Measurements from ENCODE around the gene AUH.

Gene AUH

DNA sequence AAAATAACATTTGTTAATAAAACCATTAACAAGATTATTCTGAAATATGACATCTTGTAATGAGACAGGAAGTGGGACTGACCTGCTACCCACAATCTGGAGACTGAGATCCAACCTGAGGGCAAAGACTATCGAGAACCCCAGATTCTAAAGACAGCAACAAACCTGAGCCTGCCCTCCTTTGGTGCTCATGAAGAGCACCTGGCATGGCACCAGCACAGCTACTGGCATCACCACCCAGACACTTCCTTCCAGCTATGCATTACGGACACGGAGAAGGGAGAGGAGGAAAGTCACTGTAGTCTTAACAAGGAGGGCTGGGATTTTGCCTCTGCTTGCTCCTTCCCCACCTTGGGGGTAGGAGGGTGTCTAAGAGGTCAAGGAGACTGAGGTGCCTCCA lies 105.5 kb downstream of the AUH start:
- in situ Hi-C loops (cut with HindIII; ENCODE audit: low sequenced_read_pairs), result loop anchor here (5.0 kb wide), 1 partner anchor 94 kb away; no protein-coding TSS in a partner anchor

DNA sequence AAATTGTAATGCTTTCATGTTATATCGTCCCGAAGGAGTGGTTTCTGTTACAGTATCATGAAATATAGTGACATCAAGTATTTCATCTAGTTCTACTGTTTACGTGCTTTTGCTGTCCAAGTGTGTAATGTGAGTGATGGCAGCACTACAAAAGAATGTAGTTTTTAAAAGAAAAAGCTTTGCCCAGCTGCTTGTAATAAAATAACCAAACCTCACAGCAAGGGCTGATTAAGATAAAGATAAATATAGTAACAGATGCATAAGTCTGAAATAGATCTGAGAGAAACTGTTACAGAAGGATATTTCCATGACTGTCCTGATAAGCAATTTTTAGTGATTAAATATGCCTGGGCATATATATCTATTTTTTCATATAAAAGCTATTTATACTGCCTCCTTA lies 106.4 kb downstream of the AUH start:
- in situ Hi-C loops (cut with HindIII; ENCODE audit: low sequenced_read_pairs), result loop anchor here (5.0 kb wide), 1 partner anchor 93 kb away; no protein-coding TSS in a partner anchor

DNA sequence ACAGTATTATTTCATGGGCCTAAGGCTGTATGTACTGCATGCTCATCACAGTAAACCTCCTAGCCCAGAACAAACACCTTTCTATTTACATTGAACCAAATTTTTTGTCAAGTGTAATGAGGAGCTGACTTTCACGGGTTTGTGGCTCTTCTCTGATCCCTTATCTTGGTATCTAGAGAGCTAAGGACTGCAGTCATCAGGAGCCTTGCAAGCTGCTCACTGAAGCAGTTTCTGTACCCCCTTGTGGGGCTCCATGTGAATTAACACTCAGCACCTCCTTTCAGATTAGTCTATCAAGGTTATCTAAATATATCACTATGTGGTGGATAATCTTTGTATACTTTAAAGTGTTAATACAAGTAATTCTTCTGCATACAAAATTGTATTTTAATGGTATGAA lies 108.2 kb downstream of the AUH start:
- in situ Hi-C loops (cut with HindIII; ENCODE audit: low sequenced_read_pairs), result no loop called here

DNA sequence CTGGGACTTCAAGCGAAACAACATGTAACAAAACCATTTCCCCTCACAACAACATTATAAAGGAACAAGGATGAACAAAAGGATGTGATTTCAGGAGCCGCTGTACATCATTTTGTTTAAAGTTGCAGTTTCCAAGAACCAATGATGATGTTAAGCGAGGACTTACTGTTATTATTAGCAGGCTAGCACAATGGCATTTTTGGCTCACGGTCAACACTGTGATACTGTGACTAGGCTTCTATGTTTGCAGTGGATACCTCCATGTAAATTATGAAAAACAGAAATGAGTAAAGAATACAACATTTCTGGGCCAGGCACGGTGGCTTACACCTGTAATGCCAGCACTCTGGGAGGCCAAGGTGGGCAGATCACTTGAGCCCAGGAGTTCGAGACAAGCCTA lies 113.0 kb downstream of the AUH start:
- in situ Hi-C loops (cut with HindIII; ENCODE audit: low sequenced_read_pairs), result no loop called here

DNA sequence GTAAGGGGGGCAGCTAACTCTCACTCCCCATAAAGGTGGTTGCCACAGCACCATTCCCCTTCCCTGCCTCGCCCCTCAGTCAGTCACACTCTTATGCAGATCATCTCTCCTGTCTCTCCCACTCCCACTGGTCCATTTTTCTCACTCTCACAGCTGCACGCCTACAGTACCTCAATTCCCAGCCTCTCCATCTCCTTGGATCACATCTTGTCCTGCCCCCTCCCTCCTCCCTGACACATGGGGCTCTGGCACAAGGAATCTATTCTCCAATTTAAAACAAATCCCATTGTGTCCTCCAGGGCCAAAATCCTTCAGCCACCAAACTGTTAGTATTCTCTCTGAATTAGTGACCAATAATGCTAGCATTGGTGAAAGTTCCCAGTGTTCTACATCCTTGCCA lies 114.4 kb downstream of the AUH start:
- in situ Hi-C loops (cut with HindIII; ENCODE audit: low sequenced_read_pairs), result no loop called here

DNA sequence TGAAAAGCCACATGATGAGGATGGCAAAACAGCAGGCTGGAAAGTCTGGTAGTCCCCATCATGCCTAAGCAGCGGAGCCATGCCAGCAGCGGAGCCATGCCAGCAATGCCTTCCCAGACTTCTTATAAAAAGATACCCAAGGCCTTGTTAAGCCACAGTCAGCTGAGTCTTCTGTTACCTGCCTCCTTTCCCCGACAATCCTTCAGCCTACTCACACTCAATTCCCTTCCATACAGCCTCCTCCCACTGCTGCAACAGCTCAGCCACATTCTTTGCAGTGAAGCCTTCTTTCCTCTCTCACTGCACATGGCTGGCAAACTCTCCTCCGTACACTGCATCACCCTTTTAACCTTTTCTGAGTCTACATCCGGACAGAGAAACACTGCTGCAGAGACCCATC lies 114.9 kb downstream of the AUH start:
- in situ Hi-C loops (cut with HindIII; ENCODE audit: low sequenced_read_pairs), result no loop called here

DNA sequence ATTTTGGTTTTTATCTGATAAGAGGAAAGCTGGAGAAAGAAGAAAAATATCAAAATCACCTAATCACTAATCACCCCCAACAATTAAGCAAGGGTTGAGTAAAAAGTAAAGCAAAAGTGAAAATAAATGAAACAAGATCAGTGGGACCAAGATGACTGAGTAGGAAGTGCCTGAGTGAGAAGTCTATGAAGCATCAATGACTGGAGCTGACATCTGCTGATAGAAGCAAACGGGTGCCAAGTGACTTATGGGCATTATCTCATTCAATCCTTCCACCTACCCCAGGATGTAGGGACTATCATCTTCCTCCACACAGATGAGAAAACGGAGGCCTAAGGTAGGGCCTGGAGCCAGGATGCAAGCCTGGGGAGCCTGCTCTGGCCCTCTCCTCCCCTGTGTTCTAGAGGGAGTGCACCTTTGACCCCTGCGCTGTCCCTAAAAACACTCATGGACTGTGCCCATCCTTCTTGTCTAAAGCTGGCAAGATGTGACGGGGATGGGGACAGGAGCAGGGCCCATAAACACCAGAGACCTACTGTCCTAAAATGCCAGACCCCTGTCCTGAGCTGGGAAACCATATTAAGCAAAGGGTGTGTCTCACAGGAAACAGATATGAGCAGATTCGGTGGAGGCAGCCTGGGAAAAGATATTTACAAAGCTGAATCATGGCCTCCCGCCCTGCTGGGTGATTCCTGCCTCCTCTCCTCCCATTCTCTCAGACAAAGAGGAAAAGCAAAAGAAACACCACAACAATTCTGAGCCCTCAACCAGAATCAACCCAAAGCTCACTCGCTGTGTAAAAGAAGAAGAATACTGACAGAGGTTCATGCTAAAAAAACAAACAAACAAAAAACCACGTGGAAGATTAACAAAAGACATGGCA lies 116.0 kb downstream of the AUH start:
- in situ Hi-C loops (cut with HindIII; ENCODE audit: low sequenced_read_pairs), result no loop called here

DNA sequence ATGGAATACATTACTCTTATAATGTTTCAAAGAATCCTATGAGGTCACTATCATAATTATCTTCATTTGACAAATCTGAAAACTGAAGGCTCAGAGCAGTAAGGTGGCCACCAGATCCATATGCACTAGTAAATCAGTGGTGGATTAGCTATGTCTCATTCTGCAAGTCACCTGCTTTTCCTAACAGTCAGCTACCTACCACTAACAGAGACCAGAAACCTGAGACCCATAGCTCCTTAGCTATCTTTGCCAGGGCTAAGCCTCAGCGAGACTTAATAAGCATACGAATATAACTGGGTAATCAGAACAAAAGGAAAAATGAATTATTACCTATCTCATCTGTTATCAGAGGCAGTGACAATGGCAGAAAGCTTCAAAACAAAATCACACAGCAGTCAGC lies 118.7 kb downstream of the AUH start:
- in situ Hi-C loops (cut with HindIII; ENCODE audit: low sequenced_read_pairs), result no loop called here

DNA sequence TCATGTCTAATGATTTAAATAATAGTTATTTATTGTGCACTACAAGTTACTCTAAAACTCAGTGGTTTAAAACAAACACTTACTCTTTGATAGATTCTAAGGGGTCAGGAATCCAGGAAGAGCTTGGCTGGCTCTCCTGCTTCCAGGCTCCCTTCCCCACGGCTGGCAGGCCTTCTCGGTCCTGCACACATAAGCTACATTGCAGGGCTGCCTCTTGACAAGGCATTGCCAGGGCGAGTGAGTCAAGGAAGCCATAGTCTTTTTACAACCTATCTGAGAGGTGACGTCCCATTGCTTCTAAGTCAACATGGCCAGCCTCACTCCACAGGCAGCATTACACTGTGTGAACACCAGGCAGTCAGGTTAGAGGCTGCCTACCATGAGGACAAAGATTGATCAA lies 119.8 kb downstream of the AUH start:
- in situ Hi-C loops (cut with HindIII; ENCODE audit: low sequenced_read_pairs), result no loop called here

DNA sequence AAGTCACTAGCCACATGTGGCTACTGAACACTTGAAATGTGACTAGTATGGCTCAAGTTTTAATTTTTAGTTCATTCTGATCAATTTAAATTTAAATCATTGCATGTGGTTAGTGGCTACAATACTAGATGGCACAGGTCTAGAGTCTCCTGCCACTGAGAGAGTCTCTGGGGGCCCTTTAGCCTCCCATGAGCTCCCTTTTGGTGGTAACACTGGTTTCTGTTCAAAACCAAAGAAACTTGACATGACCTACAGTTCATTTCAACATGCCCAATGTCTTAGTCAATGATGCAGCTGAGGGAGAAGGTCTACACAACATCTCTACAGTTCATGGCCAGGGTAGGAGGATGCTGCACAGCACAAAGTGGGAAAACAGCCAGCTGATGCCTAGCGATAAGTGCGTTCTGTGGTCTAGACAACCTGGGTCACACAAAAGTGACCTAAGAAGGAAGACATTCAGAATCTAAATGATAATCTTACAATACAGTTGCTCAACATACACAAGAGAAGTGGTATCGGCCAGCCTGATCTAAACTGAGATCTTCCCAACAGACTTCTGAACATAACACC lies 121.0 kb downstream of the AUH start:
- in situ Hi-C loops (cut with HindIII; ENCODE audit: low sequenced_read_pairs), result no loop called here

DNA sequence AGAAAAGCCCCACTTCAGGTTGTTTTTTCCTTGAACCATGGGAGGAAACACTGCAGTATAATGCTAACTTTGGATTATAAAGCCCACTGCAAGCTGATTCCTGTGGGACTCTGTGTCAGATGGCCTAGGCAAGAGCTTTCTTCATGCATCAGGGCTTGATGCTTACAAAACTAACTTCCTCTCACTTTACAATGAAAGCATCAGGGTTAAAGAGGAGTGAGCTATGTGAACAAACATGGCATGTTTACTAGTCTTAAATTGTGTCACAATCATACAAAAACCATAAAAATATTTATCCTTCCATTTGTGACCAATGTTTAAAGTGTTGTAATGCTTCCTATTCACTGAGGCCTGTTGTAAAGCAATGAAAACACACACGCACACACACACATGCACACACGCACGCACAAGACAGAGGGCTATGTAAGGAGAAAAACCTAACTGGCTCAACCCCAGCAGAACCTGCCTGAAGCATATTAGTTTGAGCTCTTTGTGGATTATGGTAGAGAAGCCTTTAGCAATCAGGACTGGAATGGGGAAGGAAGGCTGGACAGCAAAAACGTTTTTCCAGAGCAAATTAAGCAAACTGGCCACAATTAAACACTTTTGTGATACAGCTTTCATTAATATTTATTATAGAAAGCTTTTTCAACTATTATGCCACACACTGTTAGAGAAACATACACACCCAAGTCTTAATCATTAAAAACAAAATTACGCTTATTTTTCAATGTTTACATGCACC lies 122.2 kb downstream of the AUH start:
- in situ Hi-C loops (cut with HindIII; ENCODE audit: low sequenced_read_pairs), result no loop called here

DNA sequence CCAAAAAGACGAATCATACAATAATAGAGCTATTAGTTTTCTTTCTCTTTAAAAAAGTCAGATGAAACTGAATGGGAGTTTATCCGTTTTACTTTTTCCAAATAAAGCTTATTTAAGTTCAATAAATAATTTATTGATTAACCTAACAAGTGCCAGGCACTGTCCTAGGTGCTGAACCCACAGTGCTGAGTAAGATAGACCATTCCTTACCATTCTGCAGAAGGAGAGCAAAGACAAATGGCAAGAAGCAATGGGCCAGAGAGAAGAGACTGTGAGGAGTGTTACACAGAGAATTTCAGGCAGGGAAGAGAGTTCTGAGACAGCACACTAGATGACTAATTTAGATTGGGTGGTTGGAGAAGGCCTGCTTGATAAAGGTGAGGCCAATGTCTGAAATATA lies 127.2 kb downstream of the AUH start:
- in situ Hi-C loops (cut with HindIII; ENCODE audit: low sequenced_read_pairs), result no loop called here

DNA sequence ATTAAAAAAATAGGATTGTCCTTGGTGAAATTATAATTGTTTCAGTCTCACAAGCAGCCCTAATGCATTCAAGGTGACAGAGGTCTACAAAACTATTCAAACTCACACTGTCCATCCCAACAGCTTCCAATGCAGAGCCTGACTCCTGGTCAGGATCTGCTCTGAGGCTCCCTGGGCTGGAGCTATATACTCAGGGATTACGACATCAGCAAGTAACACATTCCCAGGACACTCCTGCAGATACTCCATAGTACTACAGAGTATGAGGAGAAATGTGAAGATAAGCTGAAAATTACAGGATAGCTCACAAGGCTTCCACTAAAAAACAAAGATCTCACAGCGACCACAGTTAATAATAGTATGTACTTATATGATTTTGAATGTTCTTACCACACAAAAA lies 130.1 kb downstream of the AUH start:
- in situ Hi-C loops (cut with HindIII; ENCODE audit: low sequenced_read_pairs), result no loop called here

DNA sequence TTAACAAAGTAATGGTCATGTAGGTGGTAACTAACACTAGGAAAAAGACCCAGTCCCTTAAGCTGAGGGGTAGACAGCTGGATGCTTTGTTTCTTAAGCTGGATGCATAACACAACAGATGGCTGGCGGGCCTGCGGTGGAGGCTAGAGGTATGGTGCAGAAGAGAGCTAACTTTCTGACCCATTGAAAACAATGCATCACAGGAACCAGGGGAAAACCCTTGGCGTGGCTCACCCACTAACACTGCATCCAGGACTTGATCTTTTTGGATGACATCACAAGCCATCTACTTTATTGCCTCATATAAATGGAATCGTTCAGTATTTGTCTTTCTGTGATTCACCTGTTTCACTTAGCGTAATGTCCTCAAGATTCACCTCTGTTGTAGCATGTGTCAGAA lies 138.7 kb downstream of the AUH start:
- in situ Hi-C loops (cut with HindIII; ENCODE audit: low sequenced_read_pairs), result no loop called here

DNA sequence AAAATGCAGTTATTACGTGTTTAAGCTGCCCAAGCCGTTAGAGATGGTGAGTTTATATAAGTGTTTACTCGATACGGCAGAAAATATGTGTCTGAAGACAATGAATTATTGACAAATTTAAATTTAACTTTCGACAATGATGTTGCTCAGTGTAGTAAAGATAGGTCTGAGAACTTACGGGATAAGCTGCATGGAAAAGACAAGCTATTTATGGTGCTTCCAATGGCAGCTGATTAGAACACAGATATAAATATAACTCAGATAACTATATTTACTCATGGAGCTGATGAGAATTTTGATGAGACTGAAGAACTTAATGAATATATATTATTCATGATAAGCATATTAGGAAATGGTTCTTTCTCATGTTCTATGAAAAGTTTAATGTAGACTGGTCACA lies 139.3 kb downstream of the AUH start:
- in situ Hi-C loops (cut with HindIII; ENCODE audit: low sequenced_read_pairs), result no loop called here

DNA sequence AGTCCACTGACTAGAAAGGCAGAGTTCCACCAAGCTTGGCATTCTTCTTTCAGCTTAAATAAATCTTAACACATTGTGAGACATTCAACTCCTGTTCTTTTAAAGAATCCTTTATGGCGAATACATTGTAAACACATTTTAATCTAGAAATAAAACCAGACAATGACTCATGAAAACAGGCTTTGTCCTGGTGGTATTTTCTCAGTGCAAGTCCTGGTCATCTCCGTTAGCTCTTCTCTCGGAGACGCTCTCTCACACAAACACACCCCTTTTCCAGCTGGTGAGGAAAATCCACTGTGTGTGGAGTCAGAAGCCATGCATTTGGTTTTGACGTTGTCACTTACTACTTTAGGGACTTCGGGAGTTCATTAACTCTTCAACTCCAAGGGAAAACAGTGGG lies 140.4 kb downstream of the AUH start:
- in situ Hi-C loops (cut with HindIII; ENCODE audit: low sequenced_read_pairs), result no loop called here

DNA sequence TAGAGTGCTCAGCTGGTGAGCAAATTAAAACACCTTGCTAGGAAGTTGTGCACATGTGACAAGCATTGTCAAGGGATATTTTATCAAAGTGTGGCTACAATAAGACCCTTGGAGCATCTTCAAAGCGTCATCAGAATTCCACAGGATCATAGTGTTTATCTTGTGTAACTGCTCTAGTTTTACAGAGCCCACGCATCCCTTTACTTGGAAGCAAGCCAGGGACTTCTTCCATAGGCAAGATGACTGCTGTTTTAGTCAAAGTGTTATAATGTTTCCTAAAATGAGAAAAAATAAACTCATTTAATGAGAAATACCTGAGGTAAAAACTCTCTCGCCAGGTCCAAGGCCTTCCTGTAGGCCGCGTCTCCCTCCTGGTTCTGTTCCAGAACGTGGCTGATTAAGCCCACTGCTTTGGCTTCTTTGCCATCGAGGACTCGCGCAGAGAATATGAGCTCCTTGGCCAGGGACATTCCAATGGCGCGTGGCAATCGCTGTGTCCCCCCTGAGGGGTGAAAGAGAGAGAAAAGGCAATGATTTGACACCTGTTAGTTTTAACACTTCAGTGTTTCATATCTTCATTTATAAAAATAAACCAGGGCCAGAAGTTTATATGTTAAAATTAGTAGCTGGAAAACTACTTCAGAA lies 141.1 kb downstream of the AUH start:
- in situ Hi-C loops (cut with HindIII; ENCODE audit: low sequenced_read_pairs), result no loop called here

DNA sequence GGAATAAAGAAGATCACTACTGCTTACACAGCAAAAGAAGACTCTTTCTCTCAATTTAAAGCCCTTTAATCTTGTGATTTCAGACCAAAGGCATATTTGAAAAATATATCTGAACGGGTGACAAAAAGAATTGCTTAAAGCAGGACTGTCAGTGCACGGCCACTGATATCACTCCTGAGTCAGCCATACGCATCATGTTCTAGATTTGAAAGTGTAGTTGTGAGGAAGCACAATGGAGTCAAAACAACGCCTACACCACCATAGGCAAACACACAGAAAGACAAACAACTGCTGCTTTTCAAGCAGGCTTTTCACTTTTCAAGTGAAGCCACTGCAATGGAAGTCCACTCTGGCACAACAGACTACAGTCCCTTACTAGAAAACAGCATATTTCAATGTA lies 141.7 kb downstream of the AUH start:
- in situ Hi-C loops (cut with HindIII; ENCODE audit: low sequenced_read_pairs), result no loop called here

DNA sequence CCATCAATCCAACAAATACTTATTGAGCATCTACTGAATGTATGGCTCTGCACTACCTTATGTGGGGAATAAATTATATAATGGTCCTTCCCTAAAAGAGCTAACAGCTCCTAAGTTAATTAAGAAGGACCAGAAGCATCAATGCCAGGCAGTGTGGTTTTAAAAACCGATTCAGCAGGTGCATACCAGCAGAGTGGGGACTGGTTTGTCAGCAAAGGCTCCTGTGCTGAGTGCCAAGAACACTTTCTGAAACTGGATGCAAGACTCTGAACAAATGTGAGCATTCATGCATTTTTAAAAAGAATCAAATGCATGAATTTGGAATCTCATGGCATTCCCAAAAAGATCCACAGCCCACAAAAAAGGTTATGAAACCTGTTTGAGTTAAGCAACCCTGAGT lies 142.2 kb downstream of the AUH start:
- in situ Hi-C loops (cut with HindIII; ENCODE audit: low sequenced_read_pairs), result loop anchor here (5.0 kb wide), 1 partner anchor 67 kb away; no protein-coding TSS in a partner anchor

DNA sequence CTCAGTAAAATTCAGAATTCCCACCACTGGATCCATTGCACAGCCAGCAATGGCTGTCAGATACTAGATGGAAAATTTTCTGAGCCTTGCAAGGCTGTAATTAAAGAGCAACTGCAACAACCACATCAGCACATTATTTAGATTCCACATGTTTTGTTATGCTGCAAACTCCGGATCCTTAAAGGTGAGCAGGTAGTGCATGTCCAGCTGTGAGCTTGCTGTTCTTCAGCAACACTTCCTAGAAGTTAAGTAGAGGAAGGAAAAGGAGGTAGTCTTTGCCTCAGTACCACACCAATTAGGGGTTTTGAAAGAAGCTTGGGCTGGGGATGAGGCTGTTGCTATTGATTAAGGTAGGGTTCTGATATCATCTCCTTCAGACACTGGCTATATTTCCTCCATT lies 144.3 kb downstream of the AUH start:
- in situ Hi-C loops (cut with HindIII; ENCODE audit: low sequenced_read_pairs), result loop anchor here (5.0 kb wide), 1 partner anchor 65 kb away; no protein-coding TSS in a partner anchor

DNA sequence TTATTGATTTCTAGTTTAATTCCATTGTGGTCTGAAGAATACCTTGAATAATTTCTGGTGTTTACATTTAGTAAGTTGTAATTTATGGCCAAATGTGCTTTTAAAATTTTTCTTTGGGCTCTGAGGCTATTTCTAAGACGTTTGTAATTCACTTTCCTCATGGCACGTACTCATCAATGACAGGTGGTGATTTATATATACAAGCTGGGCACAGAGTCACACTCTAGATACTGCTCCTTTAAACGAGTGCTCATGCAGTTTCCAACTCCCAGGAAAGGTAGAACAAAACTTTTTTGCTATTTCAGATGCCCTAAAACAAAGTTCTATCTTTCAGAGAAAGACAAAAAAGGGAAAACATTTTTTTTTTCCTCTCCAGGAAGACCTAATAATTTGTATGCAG lies 146.9 kb downstream of the AUH start:
- in situ Hi-C loops (cut with HindIII; ENCODE audit: low sequenced_read_pairs), result loop anchor here (5.0 kb wide), 1 partner anchor 63 kb away; no protein-coding TSS in a partner anchor

Measured in endothelial cell of hepatic sinusoid (primary cell).